A673 (cell line): ENCODE measurements around the gene TBC1D5. TPM values are rescaled to one million over a fixed set of nuclear protein-coding genes. Genes with fewer than 3 reads are reported as not detected.

Source experiments
- BruUV-seq: library from RNA; stranded (reverse); fragments of 400-500 nt; replicated peaks from 2 replicates; lab custom pipeline; 2021; lab: Mats Ljungman, UMichigan
- CTCF ChIA-PET: fragments of 300-600 bp; sonication (Branson Sonifier 250); formaldehyde crosslinking; loops from one replicate; lab custom pipeline; 2022; ENCODE audit warnings: antibody characterized with exemption; lab: Charles Lee
- POLR2A ChIA-PET: fragments of 300-600 bp; sonication (Branson Sonifier 250); formaldehyde crosslinking; loops from one replicate; lab custom pipeline; 2022; ENCODE audit warnings: antibody characterized with exemption; ENCODE audit not compliant: low non-redundant PET; lab: Charles Lee
- DNase-seq: peaks from one replicate; pipeline ENCODE4 v3.0.0-alpha.2; 2015; ENCODE audit warnings: low spot score
- H3K27ac ChIP-seq: fragments of 200-600 bp; sonication (generic); 2 replicates; pipeline ENCODE4 v1.5.1; 2016; ENCODE audit warnings: mixed run types, low read depth, mild to moderate bottlenecking, mixed read lengths, antibody characterized with exemption, low read length; ENCODE audit not compliant: poor library complexity, severe bottlenecking
- H3K27me3 ChIP-seq: fragments of 200-600 bp; sonication (generic); replicated peaks from 2 replicates; pipeline ENCODE4 v1.6.1; 2017; ENCODE audit warnings: mixed run types, low read depth, mild to moderate bottlenecking, mixed read lengths, antibody characterized with exemption, low read length; ENCODE audit not compliant: insufficient read depth, poor library complexity
- H3K36me3 ChIP-seq: fragments of 200-600 bp; sonication (generic); 2 replicates; pipeline ENCODE4 v1.6.1; 2016; ENCODE audit warnings: mixed run types, mild to moderate bottlenecking, mixed read lengths, antibody characterized with exemption, low read length; ENCODE audit not compliant: insufficient read depth, poor library complexity, severe bottlenecking
- H3K4me1 ChIP-seq: fragments of 200-600 bp; sonication (generic); 2 replicates; pipeline ENCODE4 v1.6.1; 2017; ENCODE audit warnings: mixed run types, mild to moderate bottlenecking, mixed read lengths, antibody characterized with exemption, low read length; ENCODE audit not compliant: insufficient read depth, poor library complexity, severe bottlenecking
- H3K4me3 ChIP-seq: fragments of 200-600 bp; sonication (generic); 2 replicates; pipeline ENCODE4 v1.5.1; 2016; ENCODE audit warnings: low read depth, mixed run types, mild to moderate bottlenecking, mixed read lengths, low read length; ENCODE audit not compliant: poor library complexity, severe bottlenecking
- H3K9me3 ChIP-seq: fragments of 200-600 bp; sonication (generic); 2 replicates; pipeline ENCODE4 v1.6.1; 2016; ENCODE audit warnings: mixed run types, low read depth, mild to moderate bottlenecking, mixed read lengths, antibody characterized with exemption, low read length; ENCODE audit not compliant: poor library complexity, severe bottlenecking
- EZH2 ChIP-seq: fragments of 200-600 bp; sonication (generic); IDR thresholded peaks from 2 replicates; pipeline ENCODE4 v1.6.1; 2017; ENCODE audit warnings: borderline replicate concordance, low read depth, mild to moderate bottlenecking, mixed read lengths, antibody characterized with exemption, low read length; ENCODE audit not compliant: poor library complexity, severe bottlenecking
- intact Hi-C: fragments of 100-400 bp; cut with micrococcal nuclease; formaldehyde crosslinking; loops from one replicate; pipeline ENCODE4 v1.10.0; 2022; ENCODE audit not compliant: unreplicated experiment
- total RNA-seq: library from RNA; stranded (reverse); gene quantifications from 2 replicates; pipeline ENCODE4 v1.2.3, GENCODE V29; 2021
- TF ChIP-seq, protein P1 (sequence below): fragments of 300-800, 200-600 bp; sonication (generic); conservative IDR thresholded peaks from 2 replicates; pipeline ENCODE4 v1.5.1; 2017; ENCODE audit warnings: low read depth, mild to moderate bottlenecking, antibody characterized with exemption, low read length, moderate library complexity, mixed read lengths

Gene TBC1D5
- total RNA-seq, 1 experiment from 2014 or later = 40.7 TPM

DNA sequence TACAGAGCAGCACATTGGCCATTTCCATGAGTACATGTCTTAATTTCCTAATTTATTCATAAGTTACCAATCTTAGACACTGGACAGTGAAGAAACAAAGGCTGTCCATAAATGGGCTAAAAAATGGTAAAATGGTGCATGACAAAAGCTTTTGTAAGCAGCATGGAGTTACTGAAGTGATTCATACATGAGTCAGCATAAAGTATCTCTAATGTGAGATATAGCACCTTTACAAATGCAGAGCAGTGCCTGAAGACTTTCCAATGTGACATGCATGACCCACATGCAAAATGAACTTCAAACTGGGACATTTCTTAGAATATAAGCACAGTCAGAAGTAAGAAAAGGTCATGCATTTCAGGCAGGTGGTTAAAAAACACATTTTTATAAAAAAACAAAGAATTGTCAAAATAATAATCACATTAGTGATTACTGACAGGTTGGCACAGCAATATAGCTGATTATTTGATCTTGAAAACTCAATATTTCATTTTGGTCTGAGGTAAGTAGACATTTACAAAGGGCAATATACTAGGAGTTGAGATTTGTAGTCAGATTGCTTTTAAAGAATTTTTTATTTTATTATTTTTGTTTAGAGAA is 558.4 kb downstream of the TBC1D5 start:
- no peak for DNase-seq
- ChIA-PET CTCF (no interaction called here), POLR2A (no interaction called here)
- H3K4me1 ChIP-seq = peaks cover 10% of the 10 kb centered on the region
- TF ChIP-seq, protein P1, sequence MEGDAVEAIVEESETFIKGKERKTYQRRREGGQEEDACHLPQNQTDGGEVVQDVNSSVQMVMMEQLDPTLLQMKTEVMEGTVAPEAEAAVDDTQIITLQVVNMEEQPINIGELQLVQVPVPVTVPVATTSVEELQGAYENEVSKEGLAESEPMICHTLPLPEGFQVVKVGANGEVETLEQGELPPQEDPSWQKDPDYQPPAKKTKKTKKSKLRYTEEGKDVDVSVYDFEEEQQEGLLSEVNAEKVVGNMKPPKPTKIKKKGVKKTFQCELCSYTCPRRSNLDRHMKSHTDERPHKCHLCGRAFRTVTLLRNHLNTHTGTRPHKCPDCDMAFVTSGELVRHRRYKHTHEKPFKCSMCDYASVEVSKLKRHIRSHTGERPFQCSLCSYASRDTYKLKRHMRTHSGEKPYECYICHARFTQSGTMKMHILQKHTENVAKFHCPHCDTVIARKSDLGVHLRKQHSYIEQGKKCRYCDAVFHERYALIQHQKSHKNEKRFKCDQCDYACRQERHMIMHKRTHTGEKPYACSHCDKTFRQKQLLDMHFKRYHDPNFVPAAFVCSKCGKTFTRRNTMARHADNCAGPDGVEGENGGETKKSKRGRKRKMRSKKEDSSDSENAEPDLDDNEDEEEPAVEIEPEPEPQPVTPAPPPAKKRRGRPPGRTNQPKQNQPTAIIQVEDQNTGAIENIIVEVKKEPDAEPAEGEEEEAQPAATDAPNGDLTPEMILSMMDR = no peak
- TF ChIP-seq EZH2 = no peak
- no peaks in the 10 kb centered on the region for H3K36me3 ChIP-seq
- no peak overlapping the region for H3K27ac ChIP-seq
- intact Hi-C loops = no loop called here
- no peak overlapping the region for H3K4me3 ChIP-seq
- no peaks in the 10 kb centered on the region for H3K27me3 ChIP-seq
- H3K9me3 ChIP-seq = no peaks in the 10 kb centered on the region
- no TSS peak for BruUV-seq

DNA sequence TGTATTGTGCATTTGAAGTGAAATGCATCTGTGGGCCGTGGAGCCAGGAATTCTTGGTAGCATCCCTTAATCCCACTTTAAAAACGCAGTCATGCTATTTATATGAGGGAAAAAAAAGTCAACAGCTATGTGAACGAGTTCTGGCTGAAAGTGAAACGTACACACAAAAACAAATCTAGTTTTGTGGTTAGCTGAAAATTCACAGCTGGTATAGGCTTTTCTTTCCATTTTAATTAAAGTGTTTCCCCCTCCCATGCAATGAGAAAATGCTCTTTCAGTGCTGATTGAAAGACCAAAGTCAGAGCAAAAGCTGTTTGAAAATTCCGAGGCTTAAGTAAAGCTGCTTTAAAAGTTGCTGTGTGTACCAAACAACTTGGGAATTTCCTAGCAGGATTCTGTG is 560.3 kb downstream of the TBC1D5 start:
- BruUV-seq = no TSS peak
- intact Hi-C loops = no loop called here
- ChIA-PET CTCF (no interaction called here), POLR2A (no interaction called here)
- Histone ChIP-seq H3K4me1 (peaks cover 10% of the 10 kb centered on the region), H3K27me3 (no peaks in the 10 kb centered on the region), H3K36me3 (no peaks in the 10 kb centered on the region), H3K4me3 (no peak overlapping the region), H3K27ac (no peak overlapping the region), H3K9me3 (no peaks in the 10 kb centered on the region)
- TF ChIP-seq, protein P1 = no peak
- no peak for TF ChIP-seq EZH2
- DNase-seq = no peak

DNA sequence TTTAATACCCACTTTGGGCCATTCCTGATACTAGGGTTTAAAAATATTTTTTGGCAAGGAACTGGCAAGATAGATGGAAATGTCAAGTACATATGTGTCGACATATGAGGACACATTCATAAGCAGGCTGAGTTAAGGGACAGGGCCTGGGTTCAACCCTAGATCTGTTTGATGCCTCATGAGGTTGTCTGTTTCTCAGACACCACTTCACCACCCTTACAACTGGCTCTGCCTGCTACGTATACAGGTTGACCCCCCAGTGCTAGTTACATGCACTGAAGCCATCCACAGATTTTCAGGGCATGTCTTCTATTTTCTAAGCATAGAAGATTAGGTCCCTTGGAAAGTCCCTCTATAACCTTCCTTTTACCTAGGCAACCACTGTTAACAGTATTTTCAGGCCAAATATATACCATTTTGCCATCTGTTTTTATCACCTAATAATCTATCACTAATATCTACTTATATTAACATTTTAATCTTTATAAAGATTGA is 561.0 kb downstream of the TBC1D5 start:
- Histone ChIP-seq H3K9me3 (no peaks in the 10 kb centered on the region), H3K4me3 (no peak overlapping the region), H3K27ac (no peak overlapping the region), H3K36me3 (no peaks in the 10 kb centered on the region), H3K27me3 (no peaks in the 10 kb centered on the region), H3K4me1 (peaks cover 10% of the 10 kb centered on the region)
- ChIA-PET CTCF (no interaction called here), POLR2A (no interaction called here)
- DNase-seq = no peak
- no TSS peak for BruUV-seq
- TF ChIP-seq, protein P1 = no peak
- TF ChIP-seq EZH2 = no peak
- intact Hi-C loops = no loop called here
